Measurements from ENCODE around the gene TRIM25. TPM values are rescaled to one million over a fixed set of nuclear protein-coding genes. Genes with fewer than 3 reads are reported as not detected.
A peak's percentile ranks its signal among the peaks of the same experiment; 100 is the strongest.

TRIM25 gene
- total RNA-seq (10 to 100 TPM; 47.6 to 49.2 TPM), polyA plus RNA-seq (7.6 TPM)

- Histone ChIP-seq H3K27me3 (ENCODE audit: insufficient read depth, low read length, poor library complexity, severe bottlenecking) (no peaks in the 10 kb centered on the region), H3K9me3 (ENCODE audit: low read length) (peaks cover 4% of the 10 kb centered on the region), H3K4me1 (ENCODE audit: insufficient read depth, low read length) (peaks cover 41% of the 10 kb centered on the region), H3K27ac (ENCODE audit: low read depth, low read length) (peak within 1 kb of the TSS; percentile 76), H3K4me3 (ENCODE audit: low read length) (peak within 1 kb of the TSS; percentile 92), H3K36me3 (ENCODE audit: insufficient read depth, low read length) (no peaks in the 10 kb centered on the region)
- H3K36me3 Mint-ChIP-seq = peaks cover 2 to 20% (median 6%) of the 10 kb centered on the region in 3 donors
- POLR2A ChIA-PET = interaction anchor here (0.5 to 2.4 kb wide), 6 partner anchors 25 to 171 kb away, joined by 3 to 27 read pairs (median 4); partner anchors contain the start of genes AKAP1, C17orf67, COIL and DGKE
- CTCF ChIA-PET = interaction anchor here (0.7 to 1.6 kb wide), 6 partner anchors 10 to 94 kb away, joined by 3 to 8 read pairs (median 4); partner anchors contain the start of gene COIL
- peak; percentile 77 to 90 (median 84) for DNase-seq
- H3K4me1 Mint-ChIP-seq = peaks cover 38 to 47% (median 46%) of the 10 kb centered on the region in 3 donors
- H3K27me3 Mint-ChIP-seq = no peaks in the 10 kb centered on the region
- peak within 1 kb of the TSS; percentile 90 to 98 (median 95) for H3K27ac Mint-ChIP-seq
- peak within 1 kb of the TSS; percentile 89 to 97 (median 95) for H3K4me3 Mint-ChIP-seq
- peaks cover 0 to 9% (median 3%) of the 10 kb centered on the region in 5 donors for H3K9me3 Mint-ChIP-seq
Measured at GRCh38 chr17:56913867-56914580, at the start of gene TRIM25. TRIM25 (minus strand) TSS chr17:56914049; CDS start chr17:56913988, 61 bp downstream.

GRCh38 chr17:56960596-56961538 lies 47.0 kb upstream of the TRIM25 start, which contains the start of gene COIL:
COIL (minus strand) TSS chr17:56961050; CDS start chr17:56961019, 31 bp downstream.
- Histone ChIP-seq H3K27ac (ENCODE audit: low read depth, low read length) (peak within 1 kb of the TSS; percentile 90), H3K36me3 (ENCODE audit: insufficient read depth, low read length) (no peaks in the 10 kb centered on the region), H3K9me3 (ENCODE audit: low read length) (no peaks in the 10 kb centered on the region), H3K4me1 (ENCODE audit: insufficient read depth, low read length) (peaks cover 13% of the 10 kb centered on the region), H3K27me3 (ENCODE audit: insufficient read depth, low read length, poor library complexity, severe bottlenecking) (no peaks in the 10 kb centered on the region), H3K4me3 (ENCODE audit: low read length) (peak within 1 kb of the TSS; percentile 95)
- ChIA-PET CTCF (interaction anchor here (0.6 to 1.4 kb wide), 12 partner anchors 9 to 142 kb away, joined by 3 to 9 read pairs (median 4); partner anchors contain the start of genes SCPEP1 and TRIM25), POLR2A (interaction anchor here (0.5 to 1.4 kb wide), 2 partner anchors 47 to 417 kb away, joined by 3 to 6 read pairs; partner anchors contain the start of gene TRIM25)
- H3K27ac Mint-ChIP-seq = peak within 1 kb of the TSS; percentile 69 to 94 (median 90)
- peak; percentile 87 to 94 (median 90) for DNase-seq
- H3K4me1 Mint-ChIP-seq = peaks cover 11 to 34% (median 22%) of the 10 kb centered on the region in 3 donors
- peak within 1 kb of the TSS; percentile 85 to 96 (median 89) for H3K4me3 Mint-ChIP-seq
- H3K36me3 Mint-ChIP-seq = peaks cover 0 to 6% (median 0%) of the 10 kb centered on the region in 3 donors
- H3K27me3 Mint-ChIP-seq = peaks cover 0 to 5% of the 10 kb centered on the region in 2 donors
- no peaks in the 10 kb centered on the region for H3K9me3 Mint-ChIP-seq

DNA sequence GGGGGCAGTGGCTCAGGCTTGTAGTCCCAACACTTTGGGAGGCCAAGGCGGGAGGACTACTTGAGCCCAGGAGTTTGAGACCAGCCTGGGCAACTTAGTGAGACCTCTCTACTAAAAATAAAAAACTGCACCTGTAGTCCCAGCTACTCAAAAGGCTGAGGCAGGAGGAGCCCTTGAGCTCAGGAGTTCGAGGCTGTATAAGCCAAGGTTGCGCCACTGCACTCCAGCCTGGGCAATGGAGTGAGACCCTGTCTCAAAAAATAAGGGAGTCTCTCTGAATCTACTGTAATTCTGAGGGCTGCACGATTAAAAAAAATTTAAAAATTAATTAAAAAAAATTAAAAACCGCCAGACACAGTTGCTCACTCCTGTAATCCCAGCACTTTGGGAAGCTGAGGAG lies 43.1 kb upstream of the TRIM25 start:
- Histone ChIP-seq H3K4me3 (ENCODE audit: low read length) (no peak overlapping the region), H3K27me3 (ENCODE audit: insufficient read depth, low read length, poor library complexity, severe bottlenecking) (no peaks in the 10 kb centered on the region), H3K27ac (ENCODE audit: low read depth, low read length) (no peak overlapping the region), H3K9me3 (ENCODE audit: low read length) (no peaks in the 10 kb centered on the region), H3K4me1 (ENCODE audit: insufficient read depth, low read length) (peaks cover 13% of the 10 kb centered on the region), H3K36me3 (ENCODE audit: insufficient read depth, low read length) (no peaks in the 10 kb centered on the region)
- Mint-ChIP-seq H3K27ac (no peak overlapping the region), H3K4me3 (peak overlapping the region in 1 of 7 donors; percentile 20), H3K36me3 (peaks cover 0 to 17% (median 0%) of the 10 kb centered on the region in 3 donors), H3K4me1 (peaks cover 16 to 41% (median 25%) of the 10 kb centered on the region in 3 donors), H3K9me3 (no peaks in the 10 kb centered on the region), H3K27me3 (peaks cover 0 to 2% of the 10 kb centered on the region in 2 donors)
- CTCF ChIA-PET = no interaction called here
- DNase-seq = no peak
- POLR2A ChIA-PET = no interaction called here

GRCh38 chr17:56949595-56949994 lies 35.7 kb upstream of the TRIM25 start:
- Mint-ChIP-seq H3K36me3 (peaks cover 3 to 67% (median 13%) of the 10 kb centered on the region in 3 donors), H3K27ac (peak overlapping the region in 2 of 8 donors; percentile 32 to 34), H3K27me3 (no peaks in the 10 kb centered on the region), H3K4me3 (no peak overlapping the region), H3K9me3 (no peaks in the 10 kb centered on the region), H3K4me1 (peaks cover 3 to 4% (median 3%) of the 10 kb centered on the region in 3 donors)
- ChIA-PET CTCF (interaction anchor here (1.8 kb wide), 1 partner anchor 130 kb away, joined by 5 read pairs; no protein-coding TSS in a partner anchor), POLR2A (no interaction called here)
- H3K4me1 ChIP-seq (ENCODE audit: insufficient read depth, low read length) = no peaks in the 10 kb centered on the region
- H3K27ac ChIP-seq (ENCODE audit: low read depth, low read length) = no peak overlapping the region
- no peaks in the 10 kb centered on the region for H3K9me3 ChIP-seq (ENCODE audit: low read length)
- no peaks in the 10 kb centered on the region for H3K27me3 ChIP-seq (ENCODE audit: insufficient read depth, low read length, poor library complexity, severe bottlenecking)
- no peak for DNase-seq
- H3K4me3 ChIP-seq (ENCODE audit: low read length) = no peak overlapping the region
- peaks cover 22% of the 10 kb centered on the region for H3K36me3 ChIP-seq (ENCODE audit: insufficient read depth, low read length)

- Histone ChIP-seq H3K9me3 (ENCODE audit: low read length) (no peaks in the 10 kb centered on the region), H3K4me1 (ENCODE audit: insufficient read depth, low read length) (no peaks in the 10 kb centered on the region), H3K27ac (ENCODE audit: low read depth, low read length) (no peak overlapping the region), H3K27me3 (ENCODE audit: insufficient read depth, low read length, poor library complexity, severe bottlenecking) (no peaks in the 10 kb centered on the region), H3K4me3 (ENCODE audit: low read length) (no peak overlapping the region), H3K36me3 (ENCODE audit: insufficient read depth, low read length) (peaks cover 26% of the 10 kb centered on the region)
- H3K36me3 Mint-ChIP-seq = peaks cover 3 to 72% (median 13%) of the 10 kb centered on the region in 3 donors
- DNase-seq = no peak
- H3K27ac Mint-ChIP-seq = no peak overlapping the region
- peaks cover 1 to 2% (median 1%) of the 10 kb centered on the region in 3 donors for H3K4me1 Mint-ChIP-seq
- ChIA-PET POLR2A (no interaction called here), CTCF (interaction anchor here (0.7 to 1.8 kb wide), 2 partner anchors 12 to 129 kb away, joined by 3 to 5 read pairs; partner anchors contain the start of gene COIL)
- H3K27me3 Mint-ChIP-seq = no peaks in the 10 kb centered on the region
- no peaks in the 10 kb centered on the region for H3K9me3 Mint-ChIP-seq
- no peak overlapping the region for H3K4me3 Mint-ChIP-seq
Measured at GRCh38 chr17:56948491-56948890, 34.6 kb upstream of the TRIM25 start.

- Histone ChIP-seq H3K4me3 (ENCODE audit: low read length) (no peak overlapping the region), H3K27me3 (ENCODE audit: insufficient read depth, low read length, poor library complexity, severe bottlenecking) (no peaks in the 10 kb centered on the region), H3K27ac (ENCODE audit: low read depth, low read length) (no peak overlapping the region), H3K4me1 (ENCODE audit: insufficient read depth, low read length) (no peaks in the 10 kb centered on the region), H3K36me3 (ENCODE audit: insufficient read depth, low read length) (peaks cover 31% of the 10 kb centered on the region), H3K9me3 (ENCODE audit: low read length) (no peaks in the 10 kb centered on the region)
- CTCF ChIA-PET = no interaction called here
- H3K4me1 Mint-ChIP-seq = no peaks in the 10 kb centered on the region
- H3K27ac Mint-ChIP-seq = peak overlapping the region in 1 of 8 donors; percentile 64
- no peaks in the 10 kb centered on the region for H3K9me3 Mint-ChIP-seq
- no peaks in the 10 kb centered on the region for H3K27me3 Mint-ChIP-seq
- DNase-seq = no peak
- POLR2A ChIA-PET = no interaction called here
- H3K36me3 Mint-ChIP-seq = peaks cover 3 to 77% (median 19%) of the 10 kb centered on the region in 3 donors
- no peak overlapping the region for H3K4me3 Mint-ChIP-seq
Measured at GRCh38 chr17:56947741-56948140, 33.9 kb upstream of the TRIM25 start.

- no peaks in the 10 kb centered on the region for H3K27me3 ChIP-seq (ENCODE audit: insufficient read depth, low read length, poor library complexity, severe bottlenecking)
- no peak for DNase-seq
- no peaks in the 10 kb centered on the region for H3K4me1 ChIP-seq (ENCODE audit: insufficient read depth, low read length)
- Mint-ChIP-seq H3K4me1 (no peaks in the 10 kb centered on the region), H3K27ac (peak overlapping the region in 1 of 8 donors; percentile 72), H3K9me3 (no peaks in the 10 kb centered on the region), H3K27me3 (no peaks in the 10 kb centered on the region), H3K36me3 (peaks cover 9 to 84% (median 24%) of the 10 kb centered on the region in 3 donors), H3K4me3 (no peak overlapping the region)
- POLR2A ChIA-PET = no interaction called here
- H3K4me3 ChIP-seq (ENCODE audit: low read length) = no peak overlapping the region
- peaks cover 41% of the 10 kb centered on the region for H3K36me3 ChIP-seq (ENCODE audit: insufficient read depth, low read length)
- CTCF ChIA-PET = interaction anchor here (1.1 kb wide), 2 partner anchors 54 to 127 kb away, joined by 3 to 5 read pairs; no protein-coding TSS in a partner anchor
- H3K9me3 ChIP-seq (ENCODE audit: low read length) = no peaks in the 10 kb centered on the region
- H3K27ac ChIP-seq (ENCODE audit: low read depth, low read length) = no peak overlapping the region
Measured at GRCh38 chr17:56945938-56946505, 32.2 kb upstream of the TRIM25 start.
